Measurements from ENCODE around the gene UPF2. TPM values are rescaled to one million over a fixed set of nuclear protein-coding genes. Genes with fewer than 3 reads are reported as not detected.

UPF2 gene
- total and polyA plus RNA-seq, 10 of the 15 experiments (the other 5 are each of a cell fraction or from before 2014, with no cell fraction given): 21.0 to 44.4 (median 25.9) TPM

DNA sequence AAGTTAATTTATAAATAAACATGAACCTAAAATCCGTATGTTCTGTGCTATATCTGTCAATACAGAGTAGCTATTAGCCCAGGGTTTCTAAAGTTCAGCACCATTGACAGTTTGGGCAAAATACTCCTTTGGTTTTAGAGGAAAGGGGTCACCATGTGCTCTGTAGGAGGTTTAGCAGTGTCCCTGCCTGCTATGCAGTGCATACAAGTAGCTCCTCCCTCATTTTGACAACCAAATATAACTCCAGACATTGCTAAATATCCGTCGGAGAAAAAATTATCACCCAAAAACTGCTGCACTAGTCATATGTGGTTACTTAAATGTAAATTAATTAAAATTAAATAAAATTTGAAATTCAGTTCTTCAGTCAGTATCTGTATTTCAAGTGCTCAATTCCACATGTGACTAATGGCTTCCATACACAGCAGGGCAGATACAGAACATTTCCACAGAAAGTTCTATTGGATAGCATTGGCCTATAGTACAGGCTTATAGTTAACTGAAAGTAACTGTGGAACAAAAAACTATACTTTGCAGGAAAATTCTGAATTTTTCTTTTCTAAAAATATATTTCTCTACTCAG lies 6.4 kb downstream of the UPF2 start (continued):
- no peak for TF ChIP-seq MEF2A (IDR thresholded peaks at IDR 0.05; ENCODE audit: insufficient read depth, low read depth, low read length)
- TF ChIP-seq JUNB (IDR thresholded peaks at IDR 0.05): no peak
- TF ChIP-seq SKIL (IDR thresholded peaks at IDR 0.05; ENCODE audit: low read depth, poor library complexity, severe bottlenecking): no peak
- no peak for TF ChIP-seq RAD21 (IDR thresholded peaks at IDR 0.05; ENCODE audit: insufficient read depth, low read depth, low read length)

- DNase-seq (ENCODE audit: low read depth, low spot score) (no peak), ATAC-seq (no peak), FAIRE-seq (no peak)
- Histone ChIP-seq H2AFZ (ENCODE audit: control insufficient read depth, low read depth, low read length) (no peak overlapping the region), H3K79me2 (ENCODE audit: control insufficient read depth, insufficient read depth, low read length) (peaks cover 50% of the 10 kb centered on the region), H3K4me2 (ENCODE audit: control insufficient read depth, insufficient read depth) (no peak overlapping the region), H3K9ac (ENCODE audit: control insufficient read depth, insufficient read depth, low read length) (no peak overlapping the region), H3K27me3 (replicated peaks in 1 of 2; ENCODE audit: control insufficient read depth in 2 of 2, insufficient read depth in 2 of 2, low read length in 1 of 2) (no peaks in the 10 kb centered on the region), H3K27ac (ENCODE audit: control insufficient read depth, insufficient read depth) (no peak overlapping the region), H3K36me3 (ENCODE audit: control insufficient read depth in 2 of 2, insufficient read depth in 2 of 2, low read length in 1 of 2) (peaks cover 2 to 13% of the 10 kb centered on the region in 2 experiments; a peak in 3 of 4 replicates), H3K4me3 (no peak overlapping the region), H4K20me1 (ENCODE audit: control insufficient read depth, insufficient read depth) (no peaks in the 10 kb centered on the region), H3K9me3 (replicated peaks; ENCODE audit: control insufficient read depth, insufficient read depth, low read length) (no peaks in the 10 kb centered on the region; the same call in 2 of the 3 replicates), H3K4me1 (ENCODE audit: control insufficient read depth, insufficient read depth, low read length) (peaks cover 6% of the 10 kb centered on the region; the same call in 1 of the 2 replicates)
- ChIA-PET SMC1A (ENCODE audit: uncharacterized antibody, unreplicated experiment) (interaction anchor here (0.8 kb wide), 1 partner anchor 10 kb away, joined by 3 read pairs; no protein-coding TSS in a partner anchor), POLR2A (interaction anchor here (1.7 kb wide), 1 partner anchor 10 kb away, joined by 11 read pairs; the partner anchor contains the start of gene UPF2), CTCF (no interaction called here), RAD21 (ENCODE audit: unreplicated experiment) (interaction anchor here (0.7 to 2.9 kb wide), 3 partner anchors 11 to 226 kb away, joined by 3 to 14 read pairs (median 3); partner anchors contain the start of gene UPF2)
- intact Hi-C loops (cut with micrococcal nuclease; ENCODE audit: unreplicated experiment): no loop called here
- WGBS (ENCODE audit: insufficient coverage, insufficient replicate concordance, low lambda C conversion rate, missing lambda C conversion rate): 96% methylated on average over 4 of the region's 4 CpGs
- in situ Hi-C loops (cut with MboI): no loop called here
- no TSS peak for BruUV-seq (replicated peaks)
- no peak for TF ChIP-seq RELA (IDR thresholded peaks at IDR 0.05; ENCODE audit: borderline replicate concordance, partially characterized antibody)
- TF ChIP-seq, protein P1, sequence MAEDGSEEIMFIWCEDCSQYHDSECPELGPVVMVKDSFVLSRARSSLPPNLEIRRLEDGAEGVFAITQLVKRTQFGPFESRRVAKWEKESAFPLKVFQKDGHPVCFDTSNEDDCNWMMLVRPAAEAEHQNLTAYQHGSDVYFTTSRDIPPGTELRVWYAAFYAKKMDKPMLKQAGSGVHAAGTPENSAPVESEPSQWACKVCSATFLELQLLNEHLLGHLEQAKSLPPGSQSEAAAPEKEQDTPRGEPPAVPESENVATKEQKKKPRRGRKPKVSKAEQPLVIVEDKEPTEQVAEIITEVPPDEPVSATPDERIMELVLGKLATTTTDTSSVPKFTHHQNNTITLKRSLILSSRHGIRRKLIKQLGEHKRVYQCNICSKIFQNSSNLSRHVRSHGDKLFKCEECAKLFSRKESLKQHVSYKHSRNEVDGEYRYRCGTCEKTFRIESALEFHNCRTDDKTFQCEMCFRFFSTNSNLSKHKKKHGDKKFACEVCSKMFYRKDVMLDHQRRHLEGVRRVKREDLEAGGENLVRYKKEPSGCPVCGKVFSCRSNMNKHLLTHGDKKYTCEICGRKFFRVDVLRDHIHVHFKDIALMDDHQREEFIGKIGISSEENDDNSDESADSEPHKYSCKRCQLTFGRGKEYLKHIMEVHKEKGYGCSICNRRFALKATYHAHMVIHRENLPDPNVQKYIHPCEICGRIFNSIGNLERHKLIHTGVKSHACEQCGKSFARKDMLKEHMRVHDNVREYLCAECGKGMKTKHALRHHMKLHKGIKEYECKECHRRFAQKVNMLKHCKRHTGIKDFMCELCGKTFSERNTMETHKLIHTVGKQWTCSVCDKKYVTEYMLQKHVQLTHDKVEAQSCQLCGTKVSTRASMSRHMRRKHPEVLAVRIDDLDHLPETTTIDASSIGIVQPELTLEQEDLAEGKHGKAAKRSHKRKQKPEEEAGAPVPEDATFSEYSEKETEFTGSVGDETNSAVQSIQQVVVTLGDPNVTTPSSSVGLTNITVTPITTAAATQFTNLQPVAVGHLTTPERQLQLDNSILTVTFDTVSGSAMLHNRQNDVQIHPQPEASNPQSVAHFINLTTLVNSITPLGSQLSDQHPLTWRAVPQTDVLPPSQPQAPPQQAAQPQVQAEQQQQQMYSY (CRISPR knock-in tag; IDR thresholded peaks at IDR 0.05): no peak
- TF ChIP-seq NFYA (IDR thresholded peaks at IDR 0.05; ENCODE audit: borderline replicate concordance, low read depth, low read length): no peak
- TF ChIP-seq IRF5 (IDR thresholded peaks at IDR 0.05; ENCODE audit: borderline replicate concordance): no peak
- TF ChIP-seq E2F4 (IDR thresholded peaks at IDR 0.05; ENCODE audit: low read depth, low read length): no peak
- no peak for TF ChIP-seq ZNF207 (IDR thresholded peaks at IDR 0.05; ENCODE audit: borderline replicate concordance)
- TF ChIP-seq, protein P2, sequence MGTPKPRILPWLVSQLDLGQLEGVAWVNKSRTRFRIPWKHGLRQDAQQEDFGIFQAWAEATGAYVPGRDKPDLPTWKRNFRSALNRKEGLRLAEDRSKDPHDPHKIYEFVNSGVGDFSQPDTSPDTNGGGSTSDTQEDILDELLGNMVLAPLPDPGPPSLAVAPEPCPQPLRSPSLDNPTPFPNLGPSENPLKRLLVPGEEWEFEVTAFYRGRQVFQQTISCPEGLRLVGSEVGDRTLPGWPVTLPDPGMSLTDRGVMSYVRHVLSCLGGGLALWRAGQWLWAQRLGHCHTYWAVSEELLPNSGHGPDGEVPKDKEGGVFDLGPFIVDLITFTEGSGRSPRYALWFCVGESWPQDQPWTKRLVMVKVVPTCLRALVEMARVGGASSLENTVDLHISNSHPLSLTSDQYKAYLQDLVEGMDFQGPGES (IDR thresholded peaks at IDR 0.05): no peak
These were observed 11.2 kb downstream of the UPF2 start for GRCh38 chr10:12031404-12031803.

Measured in GM12878 (cell line).